HG03432 (cell line): Measurements from ENCODE around the gene NOP53.
"Not testable (repeated sequence)": the region's sequence is repeated elsewhere in the genome, so short reads cannot be mapped to it uniquely, and the experiment has no call there.

ENCODE experiments used
- ATAC-seq: cut with Tn5 transposase; IDR thresholded peaks from one replicate; pipeline ENCODE4 v1.9.1; 2021; ENCODE audit warnings: mild to moderate bottlenecking, moderate library complexity; ENCODE audit not compliant: unreplicated experiment

The NOP53 gene

DNA sequence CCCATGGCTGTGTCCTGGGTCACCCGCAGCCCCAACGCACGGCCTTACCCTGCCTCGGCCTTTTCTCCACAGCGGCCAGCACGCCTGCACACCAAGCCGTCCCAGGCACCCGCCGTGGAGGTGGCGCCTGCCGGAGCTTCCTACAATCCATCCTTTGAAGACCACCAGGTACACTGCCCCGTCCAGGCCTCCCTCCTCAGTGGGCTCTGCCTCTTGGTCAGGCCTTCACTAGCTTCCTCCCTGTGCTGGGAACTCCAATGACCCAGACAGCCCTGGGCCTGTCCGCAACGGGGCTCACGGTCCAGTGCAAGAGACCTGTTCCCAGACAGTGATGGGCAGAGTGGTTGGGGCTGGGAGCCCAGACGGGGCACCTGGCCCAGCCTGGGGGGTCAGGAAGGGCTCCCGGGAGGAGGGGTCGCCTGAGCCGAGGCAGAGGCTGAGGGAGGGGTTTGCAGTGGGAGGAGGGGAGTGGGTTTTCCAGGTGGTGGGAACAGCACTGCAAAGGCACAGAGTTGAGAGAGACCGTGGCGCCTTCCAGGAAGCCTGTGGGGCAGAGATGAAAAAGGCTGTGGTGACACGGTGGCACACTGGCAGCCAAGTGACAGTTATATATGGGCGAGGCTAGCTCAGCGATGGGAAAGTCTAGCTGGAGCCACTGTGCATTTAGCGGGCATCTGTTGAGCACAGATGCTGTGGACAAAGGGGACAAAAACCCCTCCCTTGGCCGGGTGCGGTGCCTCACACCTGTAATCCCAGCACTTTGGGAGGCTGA, 7.3 kb downstream of the NOP53 start:
- no peak for ATAC-seq

DNA sequence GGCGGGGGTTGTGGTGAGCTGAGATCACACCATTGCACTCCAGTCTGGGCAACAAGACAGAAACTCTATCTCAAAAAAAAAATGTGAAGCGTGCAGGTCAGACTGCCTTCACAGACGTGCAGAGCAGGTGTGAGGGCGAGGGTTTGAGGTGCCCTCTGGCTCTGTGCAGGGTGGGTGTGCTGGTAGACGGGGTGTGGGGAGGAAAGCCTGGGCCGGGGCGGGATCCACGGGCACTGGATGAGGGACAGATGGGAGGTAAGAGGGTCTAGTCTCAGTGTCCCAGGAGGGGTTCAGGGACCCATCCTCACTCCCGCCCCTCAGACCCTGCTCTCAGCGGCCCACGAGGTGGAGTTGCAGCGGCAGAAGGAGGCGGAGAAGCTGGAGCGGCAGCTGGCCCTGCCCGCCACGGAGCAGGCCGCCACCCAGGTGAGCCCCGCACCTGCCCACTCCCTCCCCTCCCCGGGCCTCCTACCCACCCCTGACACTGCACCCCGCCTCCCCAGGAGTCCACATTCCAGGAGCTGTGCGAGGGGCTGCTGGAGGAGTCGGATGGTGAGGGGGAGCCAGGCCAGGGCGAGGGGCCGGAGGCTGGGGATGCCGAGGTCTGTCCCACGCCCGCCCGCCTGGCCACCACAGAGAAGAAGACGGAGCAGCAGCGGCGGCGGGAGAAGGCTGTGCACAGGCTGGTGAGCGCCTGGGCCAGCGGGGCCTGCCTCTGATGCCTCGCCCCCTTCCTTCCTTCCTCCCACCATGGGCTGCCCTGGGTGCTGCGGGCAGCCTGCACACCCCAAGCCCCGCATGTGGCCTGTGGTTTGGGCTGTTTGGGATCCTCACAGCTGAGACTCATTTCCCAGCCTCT, 9.1 kb downstream of the NOP53 start:
- ATAC-seq: no peak

DNA sequence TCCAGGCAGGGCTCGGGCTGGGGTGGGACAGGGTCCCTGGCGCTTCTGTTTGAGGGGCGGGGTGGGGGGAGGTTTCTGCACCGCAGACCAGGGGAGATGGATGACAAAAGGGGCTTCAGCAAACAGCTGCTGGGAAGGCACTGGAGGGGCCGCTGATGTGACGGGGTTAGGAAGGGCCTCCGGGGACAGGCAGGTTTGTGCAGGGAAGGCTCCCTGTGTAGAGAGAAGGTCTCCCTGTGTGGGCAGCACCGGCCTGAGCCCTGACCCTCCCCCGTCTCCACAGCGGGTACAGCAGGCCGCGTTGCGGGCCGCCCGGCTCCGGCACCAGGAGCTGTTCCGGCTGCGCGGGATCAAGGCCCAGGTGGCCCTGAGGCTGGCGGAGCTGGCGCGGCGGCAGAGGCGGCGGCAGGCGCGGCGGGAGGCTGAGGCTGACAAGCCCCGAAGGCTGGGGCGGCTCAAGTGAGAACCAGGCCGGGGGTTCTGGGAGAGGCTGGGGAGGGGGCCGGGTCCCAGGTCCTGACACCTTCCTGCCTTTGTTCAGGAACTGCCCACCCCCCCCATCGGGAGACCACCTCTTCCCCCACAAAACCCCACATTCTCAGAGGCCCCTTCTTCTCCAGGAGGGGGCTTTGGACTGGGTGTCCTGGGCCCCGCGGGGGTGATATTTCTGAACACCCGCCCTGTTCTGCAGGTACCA, 9.9 kb downstream of the NOP53 start:
- no peak for ATAC-seq

DNA sequence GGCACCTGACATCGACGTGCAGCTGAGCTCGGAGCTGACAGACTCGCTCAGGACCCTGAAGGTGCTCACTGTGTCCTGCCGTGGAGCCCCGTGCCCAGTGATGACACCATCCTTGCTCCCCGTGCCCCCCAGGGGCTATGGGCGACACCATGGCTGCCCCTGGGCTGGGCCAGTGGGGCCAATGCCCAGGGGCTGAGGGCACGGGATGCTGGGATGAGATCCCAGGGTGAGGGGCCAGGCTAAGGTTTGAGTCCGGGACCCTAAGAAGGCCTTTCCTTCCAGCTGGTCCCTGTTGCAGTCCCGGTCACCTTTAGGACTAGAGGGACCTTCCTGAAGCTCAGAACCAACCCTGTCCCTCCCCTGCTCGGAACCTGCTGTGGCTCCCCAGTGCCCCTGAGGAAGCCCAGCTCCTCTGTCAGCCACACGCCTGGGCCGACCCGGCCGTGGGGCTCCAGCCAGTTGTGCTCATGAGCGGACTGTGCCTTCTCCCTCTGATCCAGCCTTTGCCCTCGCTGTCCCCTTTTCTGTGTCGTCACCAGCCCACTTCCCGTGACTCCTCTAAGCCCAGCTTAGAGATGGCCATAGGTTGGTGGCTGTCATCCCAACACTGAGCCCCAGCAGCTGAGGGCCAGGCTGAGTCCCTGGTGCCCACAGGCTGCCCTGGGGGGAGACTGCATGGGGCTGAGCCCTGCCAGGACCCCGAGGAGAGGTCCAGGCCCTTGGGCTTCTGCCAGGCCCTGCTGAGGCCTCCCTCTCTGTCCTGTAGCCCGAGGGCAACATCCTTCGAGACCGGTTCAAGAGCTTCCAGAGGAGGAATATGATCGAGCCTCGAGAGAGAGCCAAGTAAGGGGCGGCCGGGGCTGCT, 10.6 kb downstream of the NOP53 start:
- no peak for ATAC-seq

DNA sequence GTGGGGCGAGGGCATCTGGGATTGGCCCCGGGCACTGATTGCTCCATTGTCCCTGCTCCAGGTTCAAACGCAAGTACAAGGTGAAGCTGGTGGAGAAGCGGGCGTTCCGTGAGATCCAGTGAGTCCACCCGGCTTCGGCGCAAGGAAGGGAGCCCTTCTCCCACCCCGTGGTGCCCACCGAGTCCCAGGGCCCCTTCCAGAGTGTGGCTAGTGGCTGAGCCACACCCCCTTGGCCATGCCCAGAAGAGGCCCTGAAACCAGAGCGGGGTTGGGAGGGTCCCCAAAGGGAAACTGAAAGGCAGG, 11.2 kb downstream of the NOP53 start:
- no peak for ATAC-seq

DNA sequence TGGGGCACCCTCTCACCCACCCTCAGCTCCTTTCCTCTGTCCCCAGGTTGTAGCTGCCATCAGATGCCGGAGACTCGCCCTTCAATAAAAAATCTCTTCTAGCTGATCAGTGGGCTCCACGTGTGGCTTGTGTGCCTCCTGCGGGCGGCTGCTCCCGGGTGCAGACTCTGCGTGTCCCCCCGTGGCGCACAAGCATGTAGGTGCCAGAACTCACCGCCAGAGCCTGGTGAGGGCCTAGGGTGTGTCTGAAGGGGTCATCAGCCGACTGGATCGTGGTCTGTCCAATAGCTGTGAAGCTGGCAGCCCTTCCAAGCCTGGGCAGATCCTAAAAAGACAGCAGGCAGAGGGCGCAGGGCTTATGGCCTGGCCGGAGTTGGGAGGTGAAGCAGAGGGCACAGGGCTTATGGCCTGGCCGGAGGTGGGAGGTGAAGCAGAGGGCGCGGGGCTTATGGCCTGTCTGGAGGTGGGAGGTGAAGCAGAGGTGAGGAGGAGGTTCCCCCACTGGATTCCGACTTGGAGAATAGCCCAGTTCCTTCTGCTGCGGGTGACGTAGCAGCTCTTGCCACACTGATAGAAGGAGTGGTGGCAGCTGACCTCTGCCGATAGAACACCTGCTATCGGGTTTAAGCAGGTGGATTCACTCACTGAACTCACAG, 11.7 kb downstream of the NOP53 start:
- no peak for ATAC-seq

DNA sequence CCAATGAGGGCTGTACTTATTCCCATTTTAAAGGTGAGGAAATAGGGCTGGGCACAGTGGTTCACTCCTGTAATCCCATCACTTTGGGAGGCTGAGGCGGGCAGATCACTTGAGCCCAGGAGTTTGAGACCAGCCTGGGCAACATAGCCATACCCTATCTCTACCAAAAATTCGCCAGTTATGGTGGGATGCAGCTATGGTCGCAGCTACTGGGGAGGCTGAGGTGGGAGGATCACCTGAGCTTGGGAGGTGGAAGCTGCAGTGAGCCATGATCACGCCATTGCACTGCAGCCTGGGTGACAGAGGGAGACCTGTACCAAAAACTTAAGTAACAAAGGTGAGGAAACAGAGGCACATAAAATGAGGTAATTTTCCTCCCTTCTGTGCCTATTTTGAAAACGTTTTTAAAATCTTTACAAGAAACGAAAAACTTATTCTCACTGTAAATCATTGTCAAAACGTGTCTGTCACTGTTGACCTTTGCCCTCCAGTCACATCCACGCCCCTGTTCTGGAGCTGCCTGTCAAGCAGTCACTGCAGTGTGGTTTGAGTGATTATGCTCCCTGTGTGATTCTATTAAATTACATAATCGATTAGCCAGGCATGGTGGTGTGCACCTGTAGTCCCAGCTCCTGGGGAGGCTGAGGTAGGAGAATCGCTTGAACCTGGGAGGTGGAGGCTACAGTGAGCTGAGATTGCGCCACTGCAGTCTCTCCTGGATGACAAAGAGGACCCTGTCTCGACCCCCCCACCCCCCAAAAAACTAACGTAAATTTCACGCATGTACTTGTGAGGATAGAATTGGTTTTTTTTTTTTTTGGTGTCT, 12.5 kb downstream of the NOP53 start:
- ATAC-seq: no peak

DNA sequence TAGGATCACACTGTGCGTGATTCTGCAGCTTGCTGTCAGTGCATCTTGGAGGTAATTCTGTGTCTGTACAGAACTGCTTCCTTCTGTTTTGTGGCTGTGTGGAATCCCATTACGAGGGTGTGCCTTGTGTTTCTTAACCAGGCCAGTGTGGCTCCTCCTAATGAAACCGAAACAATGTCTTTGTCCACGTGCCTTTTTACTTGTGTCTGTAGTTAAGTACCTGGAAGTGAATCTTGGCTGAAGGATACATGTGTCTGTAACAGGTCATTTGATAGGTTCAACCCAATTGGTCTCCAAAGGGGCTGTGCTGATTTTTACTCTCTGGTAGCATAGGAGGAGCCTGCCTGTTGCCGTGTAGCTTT, 13.1 kb downstream of the NOP53 start:
- ATAC-seq: no peak

DNA sequence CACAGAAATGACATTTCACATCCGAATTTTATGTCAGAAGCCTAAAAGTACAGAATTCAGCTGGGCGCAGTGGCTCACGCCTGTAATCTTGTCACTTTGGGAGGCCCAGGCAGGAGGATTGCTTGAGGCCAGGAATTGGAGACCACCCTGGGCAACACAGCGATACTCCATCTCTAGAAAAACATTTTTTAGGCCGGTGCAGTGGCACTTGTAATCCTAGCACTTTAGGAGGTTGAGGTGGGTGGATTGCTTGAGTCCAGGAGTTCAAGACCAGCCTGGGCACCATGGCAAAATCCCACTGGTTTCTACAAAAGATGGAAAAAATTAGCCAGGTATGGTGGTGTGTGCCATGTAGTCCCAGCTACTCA, 15.3 kb downstream of the NOP53 start:
- no peak for ATAC-seq

DNA sequence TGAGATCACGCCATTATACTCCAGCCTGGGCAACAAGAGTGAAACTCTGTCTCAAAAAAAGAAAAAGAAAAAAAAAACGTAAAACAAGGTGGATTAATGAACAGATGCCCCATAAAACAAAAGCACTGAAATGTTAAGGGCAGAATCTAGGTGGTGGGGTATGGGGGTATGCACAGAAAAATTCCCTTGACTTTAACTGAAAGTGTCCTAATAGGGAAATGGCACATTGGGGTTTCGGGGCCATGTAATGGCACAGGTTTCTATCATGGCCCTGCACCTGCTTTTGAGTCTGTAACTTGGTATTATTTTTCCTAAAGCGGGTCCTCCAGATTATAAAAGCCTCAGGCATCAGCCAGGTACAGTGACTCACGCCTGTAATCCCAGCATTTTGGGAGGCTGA, 16.2 kb downstream of the NOP53 start:
- no peak for ATAC-seq

DNA sequence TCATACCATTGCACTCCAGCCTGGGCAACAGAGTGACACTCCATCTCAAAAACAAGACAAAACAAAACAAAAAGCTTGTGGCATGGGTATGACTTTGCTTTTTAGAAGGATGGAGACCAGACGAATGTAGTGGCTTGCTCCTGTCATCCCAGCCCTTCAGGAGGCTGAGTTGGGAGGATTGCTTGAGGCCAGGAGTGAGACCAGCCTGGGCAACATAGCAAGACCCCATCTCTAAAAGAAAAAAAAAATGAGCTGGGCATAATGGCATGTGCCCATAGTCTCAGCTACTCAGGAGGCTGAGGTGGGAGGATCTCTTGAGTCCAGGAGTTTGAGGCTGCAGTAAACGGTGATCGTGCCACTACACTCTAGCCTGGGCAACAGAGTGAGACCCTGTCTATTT, 16.8 kb downstream of the NOP53 start:
- no peak for ATAC-seq

DNA sequence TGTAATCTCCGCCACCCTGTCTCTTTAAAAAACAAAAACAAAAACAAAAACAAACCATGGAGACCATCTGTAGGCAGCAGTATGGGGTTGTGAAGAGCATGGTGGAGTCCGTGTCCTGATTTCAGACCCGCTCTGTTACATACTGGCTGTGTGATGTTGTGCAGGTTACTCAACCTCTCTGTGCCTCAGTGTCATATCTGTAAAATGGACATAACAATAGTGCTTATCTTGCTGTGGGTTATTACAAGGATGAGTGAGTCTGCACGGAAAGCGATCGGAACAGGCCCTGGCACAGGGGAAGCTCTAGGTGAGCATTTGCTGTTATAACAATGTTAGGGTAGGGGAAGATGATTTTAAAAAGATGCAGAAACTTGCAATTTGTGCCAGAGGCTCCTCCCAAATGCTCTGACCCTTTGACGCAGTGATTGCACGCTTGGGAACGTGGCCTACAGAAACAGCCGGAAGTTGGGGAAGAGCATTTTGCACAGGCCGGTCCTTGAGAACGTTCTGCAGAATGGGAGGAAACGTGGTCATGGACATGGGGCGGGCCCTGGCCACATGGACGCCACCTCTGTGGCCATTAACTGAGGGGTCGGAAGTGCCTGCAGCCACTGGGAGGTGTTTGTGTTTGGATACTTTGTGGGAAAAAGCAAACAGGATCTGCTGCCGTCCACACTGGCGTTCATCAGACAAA, 17.4 kb downstream of the NOP53 start:
- no peak for ATAC-seq

DNA sequence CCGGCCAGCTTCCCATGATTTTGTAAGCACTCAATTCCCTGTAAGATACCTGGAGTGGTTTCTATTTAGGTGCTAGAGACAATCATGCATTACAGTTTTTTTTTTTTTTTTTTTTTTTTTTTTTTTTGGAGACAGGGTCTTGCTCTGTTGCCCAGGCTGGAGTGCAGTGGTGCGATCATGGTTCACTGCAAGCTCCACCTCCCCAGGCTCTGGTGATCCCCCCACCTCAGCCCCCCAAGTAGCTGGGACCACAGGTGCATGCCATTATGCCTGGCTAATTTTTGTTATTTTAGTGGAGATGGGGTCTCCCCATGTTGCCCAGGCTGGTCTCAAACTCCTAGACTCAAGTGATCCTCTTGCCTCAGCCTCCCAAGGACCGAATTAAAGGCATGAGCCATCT, 19.4 kb downstream of the NOP53 start:
- ATAC-seq: not testable (repeated sequence)

DNA sequence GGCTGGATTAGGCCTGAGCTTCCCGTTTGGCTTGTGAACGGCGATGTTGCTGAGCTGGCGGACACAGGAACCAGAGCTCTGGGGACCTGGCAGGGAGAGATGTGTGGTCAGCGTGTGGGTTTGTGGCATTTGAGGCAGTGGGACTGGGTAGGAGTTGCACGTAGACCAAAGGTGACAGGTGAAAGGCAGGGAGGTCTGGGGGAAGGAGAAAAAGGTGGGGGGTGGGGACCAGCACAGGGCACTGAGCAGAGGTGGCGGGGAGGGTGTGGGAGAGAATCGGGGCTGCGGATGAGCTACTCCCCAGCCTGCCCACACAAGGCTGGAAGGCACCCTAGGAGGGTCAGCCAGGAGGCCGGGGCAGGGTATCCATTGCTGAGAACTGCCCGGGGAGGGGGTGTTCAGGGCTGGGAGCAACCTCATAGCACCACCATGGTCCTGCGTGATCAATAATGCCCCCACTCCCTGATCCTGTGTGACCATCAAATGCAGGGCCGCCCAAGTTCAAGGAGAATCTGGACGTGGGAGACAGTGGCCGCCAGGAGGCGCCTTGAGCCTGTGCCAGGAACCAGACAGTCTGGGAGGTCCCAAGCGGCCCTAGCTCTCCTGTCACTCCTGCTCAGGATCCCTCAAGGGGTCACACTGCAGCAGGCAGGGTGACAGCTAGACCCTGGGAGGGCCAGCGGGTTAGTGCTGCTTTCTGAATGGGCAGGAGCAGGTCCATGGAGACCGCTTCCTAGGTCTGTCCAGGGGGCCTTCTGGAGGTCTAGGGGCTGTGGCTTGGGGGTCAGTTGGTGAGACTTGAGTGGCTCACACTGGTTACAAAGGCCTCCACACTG, 20.4 kb downstream of the NOP53 start:
- ATAC-seq: no peak

DNA sequence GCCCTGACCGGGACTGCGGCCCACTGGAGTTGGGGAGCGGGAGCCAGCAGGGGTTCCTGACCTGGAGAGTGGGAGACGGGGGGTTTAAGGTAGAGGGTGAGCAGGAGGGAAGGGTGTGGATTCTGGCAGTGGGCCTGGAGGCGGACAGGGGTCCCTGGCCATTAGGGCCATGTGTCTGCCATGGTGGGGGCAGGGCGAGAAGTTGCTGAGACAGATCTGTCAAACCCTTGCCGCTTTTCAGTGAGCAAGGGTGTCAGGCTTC, 20.9 kb downstream of the NOP53 start:
- no peak for ATAC-seq

DNA sequence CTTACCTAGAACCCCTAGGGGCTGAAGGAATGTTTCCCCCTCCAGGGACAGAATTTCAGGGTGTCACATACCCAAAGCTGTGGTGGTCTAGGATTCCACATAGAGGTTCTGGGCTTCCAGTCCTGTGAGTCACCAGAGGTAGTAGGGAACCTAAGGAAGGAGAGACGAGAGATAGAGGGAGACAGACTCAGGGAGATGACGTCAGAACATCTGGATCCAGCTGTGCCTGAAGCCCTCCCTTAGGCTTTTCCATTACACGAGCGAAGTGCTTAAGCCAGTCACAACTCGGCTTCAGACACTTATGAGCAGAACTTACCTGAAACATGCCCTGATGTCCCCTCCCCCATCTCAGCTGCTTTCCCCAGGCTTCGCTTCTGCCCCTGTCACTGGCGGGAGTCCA, 21.3 kb downstream of the NOP53 start:
- ATAC-seq: no peak

DNA sequence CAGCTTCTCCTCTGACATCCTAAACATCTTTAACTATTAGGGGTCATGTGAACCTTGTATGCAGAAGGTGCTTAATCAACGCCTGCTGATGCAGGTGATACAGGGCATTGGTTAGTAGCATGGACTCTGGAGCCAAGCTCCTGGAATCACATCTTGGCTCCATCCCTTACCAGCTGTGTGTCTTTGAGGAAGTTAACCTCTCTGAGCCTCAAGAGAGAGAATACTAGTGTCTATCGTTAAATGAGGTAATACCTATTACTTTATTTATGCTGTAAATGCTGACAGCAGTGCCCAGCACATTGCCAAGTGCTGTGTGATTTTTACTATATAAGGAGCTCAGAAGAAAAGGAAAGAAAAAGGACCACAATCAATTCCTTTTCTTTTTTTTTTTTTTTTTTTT, 22.0 kb downstream of the NOP53 start:
- ATAC-seq: no peak

DNA sequence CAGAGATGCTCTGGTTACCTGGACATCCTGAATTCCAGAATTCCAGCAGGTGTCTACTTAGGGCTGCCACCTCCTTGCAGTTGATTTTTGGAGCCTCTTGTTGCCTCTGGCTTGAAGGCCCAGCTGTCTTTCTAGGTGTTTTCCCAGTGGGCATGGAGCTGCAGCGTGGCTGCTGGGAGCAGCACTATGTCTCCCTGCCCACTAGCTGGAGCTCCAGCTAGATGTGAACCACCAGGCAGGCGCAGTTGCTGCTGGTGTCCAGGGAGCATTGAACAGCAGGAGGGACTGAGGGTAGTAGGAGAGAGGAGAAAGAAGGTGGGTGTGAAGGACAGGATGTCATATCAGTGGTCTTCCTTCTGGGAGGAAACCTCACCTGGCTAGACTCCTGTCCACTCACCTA, 23.3 kb downstream of the NOP53 start:
- ATAC-seq: no peak

DNA sequence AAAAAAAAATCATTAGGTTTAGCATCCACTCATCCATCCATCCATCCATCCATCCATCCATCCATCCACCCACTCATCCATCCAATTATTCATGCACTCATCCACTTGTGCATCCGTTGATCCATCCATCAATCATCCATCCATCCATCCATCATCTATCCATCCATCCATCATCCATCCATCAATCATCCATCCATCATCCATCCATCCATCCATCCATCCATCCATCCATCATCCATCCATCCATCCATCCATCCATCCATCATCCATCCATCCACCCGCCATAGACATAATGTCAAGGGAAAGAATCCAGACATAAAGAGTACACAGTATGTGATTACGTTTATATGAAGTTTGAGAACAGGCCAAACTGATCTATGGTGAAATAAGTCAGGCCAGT, 24.2 kb downstream of the NOP53 start:
- no peak for ATAC-seq
